Measurements from ENCODE around the gene RASA4B. TPM values are rescaled to one million over a fixed set of nuclear protein-coding genes. Genes with fewer than 3 reads are reported as not detected.
A peak's percentile ranks its signal among the peaks of the same experiment; 100 is the strongest.

The RASA4B gene
- polyA plus RNA-seq, 1 experiment: 4.0 TPM

DNA sequence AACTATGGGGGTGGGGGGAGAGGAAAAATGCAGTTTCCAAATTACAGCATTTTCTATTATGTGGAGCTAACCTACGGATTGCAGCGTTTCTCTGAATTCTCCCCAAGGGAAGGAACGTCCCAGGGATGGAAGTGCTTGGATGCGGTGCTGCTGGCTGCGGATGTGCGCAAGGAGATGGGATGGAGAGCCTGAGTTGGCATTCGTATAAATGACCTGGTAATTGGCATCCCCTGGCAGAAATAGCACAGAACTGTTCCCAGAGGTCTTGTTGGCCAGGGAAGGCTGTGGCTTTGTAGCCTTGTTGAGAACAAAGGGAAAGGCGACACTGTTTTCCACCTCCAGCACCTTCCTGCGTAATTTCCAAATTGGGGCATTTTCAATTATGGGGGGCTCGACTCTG is 81.5 kb downstream of the RASA4B start:
- Histone ChIP-seq H3K9me3 (ENCODE audit: control insufficient read depth, insufficient read depth, low read length) (peaks cover 7% of the 10 kb centered on the region; the same call in 1 of the 2 replicates), H3K27me3 (ENCODE audit: control insufficient read depth, insufficient read depth, low read length) (no peaks in the 10 kb centered on the region), H3K4me3 (ENCODE audit: low read depth, low read length) (no peak overlapping the region), H3K27ac (ENCODE audit: low read depth, low read length) (no peak overlapping the region)
- TF ChIP-seq, protein P1, sequence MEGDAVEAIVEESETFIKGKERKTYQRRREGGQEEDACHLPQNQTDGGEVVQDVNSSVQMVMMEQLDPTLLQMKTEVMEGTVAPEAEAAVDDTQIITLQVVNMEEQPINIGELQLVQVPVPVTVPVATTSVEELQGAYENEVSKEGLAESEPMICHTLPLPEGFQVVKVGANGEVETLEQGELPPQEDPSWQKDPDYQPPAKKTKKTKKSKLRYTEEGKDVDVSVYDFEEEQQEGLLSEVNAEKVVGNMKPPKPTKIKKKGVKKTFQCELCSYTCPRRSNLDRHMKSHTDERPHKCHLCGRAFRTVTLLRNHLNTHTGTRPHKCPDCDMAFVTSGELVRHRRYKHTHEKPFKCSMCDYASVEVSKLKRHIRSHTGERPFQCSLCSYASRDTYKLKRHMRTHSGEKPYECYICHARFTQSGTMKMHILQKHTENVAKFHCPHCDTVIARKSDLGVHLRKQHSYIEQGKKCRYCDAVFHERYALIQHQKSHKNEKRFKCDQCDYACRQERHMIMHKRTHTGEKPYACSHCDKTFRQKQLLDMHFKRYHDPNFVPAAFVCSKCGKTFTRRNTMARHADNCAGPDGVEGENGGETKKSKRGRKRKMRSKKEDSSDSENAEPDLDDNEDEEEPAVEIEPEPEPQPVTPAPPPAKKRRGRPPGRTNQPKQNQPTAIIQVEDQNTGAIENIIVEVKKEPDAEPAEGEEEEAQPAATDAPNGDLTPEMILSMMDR (IDR thresholded peaks at IDR 0.05; ENCODE audit: low read depth, low read length): no peak
- no peak for DNase-seq (ENCODE audit: low read depth, low spot score)
- ChIA-PET POLR2A (no interaction called here), CTCF (no interaction called here)

DNA sequence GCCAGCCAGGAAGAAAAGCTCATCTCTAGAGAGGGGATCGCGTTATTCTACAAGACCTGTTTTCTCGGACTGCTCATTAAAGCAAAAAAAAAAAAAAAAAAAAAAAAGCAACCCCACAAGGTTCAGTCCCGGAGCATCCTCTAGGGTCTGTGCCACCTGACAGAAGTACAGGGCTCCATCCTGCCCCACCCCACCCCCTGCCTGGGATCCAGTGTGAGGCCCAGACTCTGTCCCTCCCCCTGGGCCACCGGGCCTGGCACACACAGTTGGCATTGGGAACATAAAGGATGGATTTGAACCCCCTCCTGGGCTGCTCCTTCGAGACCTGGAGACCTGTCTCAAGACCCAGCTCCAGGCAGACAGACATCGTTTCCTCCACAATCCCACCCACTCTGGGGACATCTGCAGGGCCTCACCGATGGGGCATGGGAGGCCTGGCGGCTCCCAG is 83.5 kb downstream of the RASA4B start:
- no peak for DNase-seq (ENCODE audit: low read depth, low spot score)
- H3K9me3 ChIP-seq (ENCODE audit: control insufficient read depth, insufficient read depth, low read length): peaks cover 5% of the 10 kb centered on the region; the same call in 1 of the 2 replicates
- no peaks in the 10 kb centered on the region for H3K27me3 ChIP-seq (ENCODE audit: control insufficient read depth, insufficient read depth, low read length)
- H3K27ac ChIP-seq (ENCODE audit: low read depth, low read length): no peak overlapping the region
- TF ChIP-seq, protein P1 (IDR thresholded peaks at IDR 0.05; ENCODE audit: low read depth, low read length): no peak
- POLR2A ChIA-PET: interaction anchor here (0.7 kb wide), 1 partner anchor 21 kb away, joined by 3 read pairs; no protein-coding TSS in a partner anchor
- peak overlapping the region; percentile 71 for H3K4me3 ChIP-seq (ENCODE audit: low read depth, low read length)
- CTCF ChIA-PET: interaction anchor here (2.1 kb wide), 1 partner anchor 33 kb away, joined by 7 read pairs; no protein-coding TSS in a partner anchor

DNA sequence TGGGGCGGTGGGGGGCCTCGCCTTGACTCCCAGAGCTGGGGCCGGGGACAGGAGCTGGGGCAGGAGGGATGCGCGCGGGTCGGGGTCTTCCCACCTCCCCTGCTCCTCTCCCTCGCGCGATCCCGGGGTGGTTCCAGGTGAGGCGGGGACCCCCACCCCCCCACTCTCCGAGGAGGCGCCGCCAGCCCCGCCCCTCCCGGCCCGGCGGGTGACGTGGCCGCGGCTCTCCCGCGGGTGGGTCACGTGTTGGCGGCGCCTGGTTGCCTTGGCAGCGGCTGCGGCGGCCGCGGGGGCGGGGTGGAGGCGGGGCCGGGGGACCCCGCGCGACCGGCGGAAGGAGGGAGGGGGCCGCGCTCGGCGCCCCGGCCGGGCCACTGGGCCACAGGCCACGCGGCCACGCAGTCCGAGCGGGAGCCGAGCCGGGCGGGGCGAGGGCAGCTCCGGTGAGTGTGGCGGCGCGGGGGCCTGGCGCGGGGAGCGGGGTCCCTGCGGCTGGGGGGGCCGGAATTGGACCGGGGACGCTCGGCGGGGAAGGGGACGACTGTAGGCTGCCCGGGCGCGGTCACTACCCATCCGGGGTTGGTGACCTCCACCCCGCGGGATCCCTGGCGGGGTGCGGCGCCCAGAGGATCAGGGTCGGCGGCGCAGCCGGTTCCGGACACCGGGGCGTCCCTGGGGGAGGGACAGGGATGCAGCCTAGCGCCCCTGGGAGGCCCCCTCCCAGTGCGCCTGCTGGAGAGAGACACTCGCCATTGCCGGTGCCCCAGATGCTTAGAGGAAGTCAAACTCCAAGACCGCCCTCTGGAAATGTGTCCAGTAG is 84.1 kb downstream of the RASA4B start, which contains the start of gene ORAI2:
TSS of gene ORAI2 (plus strand) at position 357 of the 820 bp plus-strand sequence. CDS start 5,382 bp downstream, outside the sequence.
- peak within 1 kb of the TSS; percentile 71 for H3K4me3 ChIP-seq (ENCODE audit: low read depth, low read length)
- H3K27ac ChIP-seq (ENCODE audit: low read depth, low read length): peak within 1 kb of the TSS; percentile 21
- H3K27me3 ChIP-seq (ENCODE audit: control insufficient read depth, insufficient read depth, low read length): no peaks in the 10 kb centered on the region
- TF ChIP-seq, protein P1 (IDR thresholded peaks at IDR 0.05; ENCODE audit: low read depth, low read length): no peak
- DNase-seq (ENCODE audit: low read depth, low spot score): no peak
- ChIA-PET POLR2A (interaction anchor here (0.7 kb wide), 1 partner anchor 22 kb away, joined by 3 read pairs; no protein-coding TSS in a partner anchor), CTCF (interaction anchor here (2.1 kb wide), 1 partner anchor 34 kb away, joined by 7 read pairs; no protein-coding TSS in a partner anchor)
- H3K9me3 ChIP-seq (ENCODE audit: control insufficient read depth, insufficient read depth, low read length): no peaks in the 10 kb centered on the region; the same call in 1 of the 2 replicates

Other genes starting within 250 kb of the RASA4B start
- 0.52 and 0.89 TPM in 2 replicates for gene SH2B2, start 230.9 kb downstream of the RASA4B start, polyA plus RNA-seq (2011; rRNA removed)
- gene SPDYE6, start 161.3 kb downstream of the RASA4B start, polyA plus RNA-seq (2011; rRNA removed): not detected in 2 replicates
- gene PRKRIP1, start 121.4 kb downstream of the RASA4B start, polyA plus RNA-seq (2011; rRNA removed): 11.4 and 13.1 TPM in 2 replicates
- gene ORAI2, start 84.2 kb downstream of the RASA4B start, polyA plus RNA-seq (2011; rRNA removed): 27.8 and 41.9 TPM in 2 replicates
- 4.3 and 5.6 TPM in 2 replicates for gene ALKBH4, start 52.9 kb downstream of the RASA4B start, polyA plus RNA-seq (2011; rRNA removed)
- 9.2 and 12.2 TPM in 2 replicates for gene LRWD1, start 52.8 kb downstream of the RASA4B start, polyA plus RNA-seq (2011; rRNA removed)
- 44.8 and 55.3 TPM in 2 replicates for gene POLR2J, start 38.9 kb downstream of the RASA4B start, polyA plus RNA-seq (2011; rRNA removed)
- gene UPK3BL2, start 25.9 kb upstream of the RASA4B start, polyA plus RNA-seq (2011; rRNA removed): 1.7 and 1.8 TPM in 2 replicates
- not detected in 2 replicates for gene SPDYE2, start 33.4 kb upstream of the RASA4B start, polyA plus RNA-seq (2011; rRNA removed)
- 40.8 and 59.9 TPM in 2 replicates for gene POLR2J3, start 54.8 kb upstream of the RASA4B start, polyA plus RNA-seq (2011; rRNA removed)
- gene RASA4, start 99.0 kb upstream of the RASA4B start, polyA plus RNA-seq (2011; rRNA removed): 7.0 and 14.9 TPM in 2 replicates
- 19.7 and 27.3 TPM in 2 replicates for gene UPK3BL1, start 125.0 kb upstream of the RASA4B start, polyA plus RNA-seq (2011; rRNA removed)
- not detected in 2 replicates for gene SPDYE2B, start 132.5 kb upstream of the RASA4B start, polyA plus RNA-seq (2011; rRNA removed)
- gene POLR2J2, start 153.9 kb upstream of the RASA4B start, polyA plus RNA-seq (2011; rRNA removed): 1.9 and 2.0 TPM in 2 replicates
- gene FAM185A, start 231.2 kb upstream of the RASA4B start, polyA plus RNA-seq (2011; rRNA removed): 3.4 and 4.0 TPM in 2 replicates

All from AG04450 (cell line).